IMR-90 (cell line): ENCODE results near the gene FKBP11. TPM values are rescaled to one million over a fixed set of nuclear protein-coding genes. Genes with fewer than 3 reads are reported as not detected.

ENCODE experiments used
- ATAC-seq: fragments of 200-7000 bp; cut with Tn5 transposase; 2 replicates; pipeline ENCODE4 v1.9.1; 2020; ENCODE audit warnings: low read depth, mild to moderate bottlenecking, moderate library complexity
- BruUV-seq: library from RNA; stranded (reverse); fragments of 400-500 nt; replicated peaks from 2 replicates; lab custom pipeline; 2021; lab: Mats Ljungman, UMichigan
- CTCF ChIA-PET: fragments of 300-600 bp; formaldehyde crosslinking; extraction: SDS; loops from one replicate; lab custom pipeline; 2021; ENCODE audit warnings: antibody characterized with exemption; lab: Yijun Ruan, JAX
- POLR2A ChIA-PET: fragments of 300-600 bp; sonication (Branson Sonifier 250); formaldehyde crosslinking; loops from one replicate; lab custom pipeline; 2022; ENCODE audit warnings: antibody characterized with exemption; ENCODE audit not compliant: unreplicated experiment; lab: Charles Lee
- DNase-seq: peaks from one replicate; pipeline ENCODE4 v3.0.0; 2013
- H2AFZ ChIP-seq: replicated peaks from 2 replicates; pipeline ENCODE3; 2013; ENCODE audit warnings: low read length, mild to moderate bottlenecking; ENCODE audit not compliant: poor library complexity
- H2AK5ac ChIP-seq: 2 replicates; pipeline ENCODE4 v1.6.1; 2013; ENCODE audit warnings: low read depth, low read length, inconsistent platforms
- H2AK9ac ChIP-seq: replicated peaks from 2 replicates; pipeline ENCODE3; 2013; ENCODE audit warnings: mild to moderate bottlenecking, low read depth, low read length, moderate library complexity; ENCODE audit not compliant: poor library complexity
- H2BK120ac ChIP-seq: 2 replicates; pipeline ENCODE4 v1.6.1; 2013; ENCODE audit warnings: low read depth, low read length, inconsistent platforms
- H2BK15ac ChIP-seq: 3 replicates; pipeline ENCODE4 v1.6.1; 2013; ENCODE audit warnings: low read depth, low read length, inconsistent platforms
- H2BK20ac ChIP-seq: 2 replicates; pipeline ENCODE4 v1.6.1; 2013; ENCODE audit warnings: low read depth, mild to moderate bottlenecking, inconsistent platforms, low read length, moderate library complexity
- H2BK5ac ChIP-seq: 2 replicates; pipeline ENCODE4 v1.6.1; 2013; ENCODE audit warnings: mild to moderate bottlenecking, low read depth, low read length, inconsistent platforms; ENCODE audit not compliant: poor library complexity, severe bottlenecking
- H3K14ac ChIP-seq: replicated peaks from 2 replicates; pipeline ENCODE4 v1.6.1; 2013; ENCODE audit warnings: low read depth, low read length, inconsistent platforms
- H3K18ac ChIP-seq: 2 replicates; pipeline ENCODE4 v1.6.1; 2013; ENCODE audit warnings: low read depth, low read length, control low read depth
- H3K23ac ChIP-seq: 2 replicates; pipeline ENCODE4 v1.6.1; 2013; ENCODE audit warnings: low read depth, low read length, inconsistent platforms
- H3K27ac ChIP-seq: 2 replicates; pipeline ENCODE4 v1.5.1; 2013; ENCODE audit warnings: mild to moderate bottlenecking, control low read depth, low read length; ENCODE audit not compliant: insufficient read depth
- H3K27me3 ChIP-seq: 2 replicates; pipeline ENCODE4 v1.6.1; 2013; ENCODE audit warnings: low read length; ENCODE audit not compliant: control insufficient read depth, insufficient read depth
- H3K36me3 ChIP-seq: 2 replicates; pipeline ENCODE4 v1.6.1; 2013; ENCODE audit warnings: low read length, mixed read lengths; ENCODE audit not compliant: control insufficient read depth, insufficient read depth
- H3K4ac ChIP-seq: 2 replicates; pipeline ENCODE4 v1.6.1; 2013; ENCODE audit warnings: low read depth, low read length, inconsistent platforms
- H3K4me1 ChIP-seq: 2 replicates; pipeline ENCODE4 v1.6.1; 2013; ENCODE audit warnings: low read length, mixed read lengths; ENCODE audit not compliant: control insufficient read depth, insufficient read depth
- H3K4me2 ChIP-seq: 2 replicates; pipeline ENCODE4 v1.6.1; 2013; ENCODE audit warnings: low read depth, mild to moderate bottlenecking, control low read depth, low read length, moderate library complexity
- H3K4me3 ChIP-seq: 2 replicates; pipeline ENCODE4 v1.5.1; 2013; ENCODE audit warnings: low read depth, mild to moderate bottlenecking, control low read depth, low read length, moderate library complexity; ENCODE audit not compliant: insufficient read depth
- H3K56ac ChIP-seq: 2 replicates; pipeline ENCODE4 v1.6.1; 2013; ENCODE audit warnings: low read length, inconsistent platforms; ENCODE audit not compliant: insufficient read depth; ENCODE audit errors: extremely low read depth
- H3K79me1 ChIP-seq, 2 experiments: 2 replicates each; pipeline ENCODE4 v1.6.1; 2013; ENCODE audit warnings: low read length in 2 of 2, inconsistent platforms in 1 of 2, low read depth in 1 of 2
- H3K9ac ChIP-seq: 2 replicates; pipeline ENCODE4 v1.6.1; 2013; ENCODE audit warnings: low read depth, low read length, control low read depth
- H3K9me1 ChIP-seq: 2 replicates; pipeline ENCODE4 v1.6.1; 2013; ENCODE audit warnings: low read length, inconsistent platforms; ENCODE audit not compliant: insufficient read depth
- H3K9me3 ChIP-seq: 2 replicates; pipeline ENCODE4 v1.6.1; 2013; ENCODE audit warnings: low read length; ENCODE audit not compliant: control insufficient read depth, insufficient read depth
- H4K20me1 ChIP-seq: 2 replicates; pipeline ENCODE4 v1.6.1; 2013; ENCODE audit warnings: low read length, inconsistent platforms; ENCODE audit not compliant: insufficient read depth
- H4K5ac ChIP-seq: 2 replicates; pipeline ENCODE4 v1.6.1; 2013; ENCODE audit warnings: mild to moderate bottlenecking, low read depth, low read length, control low read depth
- H4K8ac ChIP-seq, 2 experiments: 2 replicates each; pipeline ENCODE4 v1.6.1; 2013; ENCODE audit warnings: low read depth in 2 of 2, low read length in 2 of 2, control low read depth in 1 of 2, inconsistent platforms in 1 of 2
- H4K91ac ChIP-seq: 2 replicates; pipeline ENCODE4 v1.6.1; 2013; ENCODE audit warnings: low read depth, low read length, inconsistent platforms; ENCODE audit not compliant: insufficient read depth
- BHLHE40 ChIP-seq: fragments of 150-350 bp; IDR thresholded peaks from 2 replicates; pipeline ENCODE4 v1.6.1; 2016; ENCODE audit warnings: mild to moderate bottlenecking, low read depth, low read length
- CEBPB ChIP-seq: IDR thresholded peaks from 2 replicates; pipeline ENCODE4 v1.6.1; 2012; ENCODE audit warnings: low read depth, low read length, improper control_type of control experiment
- MXI1 ChIP-seq: IDR thresholded peaks from 2 replicates; pipeline ENCODE4 v1.6.1; 2012; ENCODE audit warnings: low read depth, mild to moderate bottlenecking, low read length, moderate library complexity, borderline replicate concordance
- POLR2A ChIP-seq: IDR thresholded peaks from 2 replicates; pipeline ENCODE4 v1.6.1; 2012; ENCODE audit warnings: mild to moderate bottlenecking, low read depth, low read length
- RCOR1 ChIP-seq: IDR thresholded peaks from 2 replicates; pipeline ENCODE4 v1.6.1; 2012; ENCODE audit warnings: mild to moderate bottlenecking, low read length, improper control_type of control experiment; ENCODE audit not compliant: insufficient replicate concordance
- SMC3 ChIP-seq: fragments of 150-350 bp; IDR thresholded peaks from 2 replicates; pipeline ENCODE4 v1.6.1; 2016; ENCODE audit warnings: low read depth, mild to moderate bottlenecking, antibody characterized with exemption, low read length, moderate library complexity
- WGBS, 2 experiments: methylation state at CpG; one replicate each; pipeline versions ENCODE4 v1.1.5 to v1.1.7; 2013; ENCODE audit warnings: missing lambda C conversion rate in 2 of 2; ENCODE audit not compliant: insufficient read length in 1 of 2; ENCODE audit errors: extremely low coverage in 2 of 2; 5-methylcytosine and 5-hydroxymethylcytosine counted together
- dilution Hi-C: fragments of 300-500 bp; cut with HindIII; formaldehyde crosslinking; loops from one replicate; pipeline ENCODE4 v1.14.3; 2018; ENCODE audit warnings: low sequenced_read_pairs; ENCODE audit not compliant: unreplicated experiment
- in situ Hi-C: fragments of 300-500 bp; cut with MboI; formaldehyde crosslinking; loops from 3 replicates; pipeline ENCODE4 v1.14.3; 2019; ENCODE audit warnings: low sequenced_read_pairs, inconsistent platforms, mixed read lengths
- intact Hi-C: fragments of 100-400 bp; cut with micrococcal nuclease; formaldehyde crosslinking; loops from 2 replicates; pipeline ENCODE4 v1.10.0; 2022
- polyA plus RNA-seq, 3 experiments: library from polyadenylated mRNA; depleted of rRNA; stranded (reverse); fragments of >200 nt; gene quantifications; 2 replicates each; pipeline ENCODE4 v1.2.3, GENCODE V29; 2012; ENCODE audit warnings: low replicate concordance in 1 of 3
- total RNA-seq: library from RNA; depleted of rRNA; stranded (reverse); fragments of >200 nt; gene quantifications from 2 replicates; pipeline ENCODE4 v1.2.3, GENCODE V29; 2012
- TF ChIP-seq, protein P1 (sequence below): fragments of 150-350 bp; IDR thresholded peaks from 2 replicates; pipeline ENCODE4 v1.6.1; 2016; ENCODE audit warnings: low read depth, mild to moderate bottlenecking, low read length, moderate library complexity, borderline replicate concordance
- TF ChIP-seq, protein P2 (sequence below): fragments of 150-350 bp; IDR thresholded peaks from 2 replicates; pipeline ENCODE4 v1.6.1; 2017; ENCODE audit warnings: mild to moderate bottlenecking, antibody characterized with exemption, low read length, low read depth
- TF ChIP-seq, protein P3 (sequence below): conservative IDR thresholded peaks from 2 replicates; pipeline ENCODE4 v1.5.1; 2012; ENCODE audit warnings: mild to moderate bottlenecking, low read depth, low read length, improper control_type of control experiment

FKBP11 gene
- total and polyA plus RNA-seq, 2 of the 4 experiments (the other 2 are of a cell fraction), result 5.0 to 40.0 TPM

DNA sequence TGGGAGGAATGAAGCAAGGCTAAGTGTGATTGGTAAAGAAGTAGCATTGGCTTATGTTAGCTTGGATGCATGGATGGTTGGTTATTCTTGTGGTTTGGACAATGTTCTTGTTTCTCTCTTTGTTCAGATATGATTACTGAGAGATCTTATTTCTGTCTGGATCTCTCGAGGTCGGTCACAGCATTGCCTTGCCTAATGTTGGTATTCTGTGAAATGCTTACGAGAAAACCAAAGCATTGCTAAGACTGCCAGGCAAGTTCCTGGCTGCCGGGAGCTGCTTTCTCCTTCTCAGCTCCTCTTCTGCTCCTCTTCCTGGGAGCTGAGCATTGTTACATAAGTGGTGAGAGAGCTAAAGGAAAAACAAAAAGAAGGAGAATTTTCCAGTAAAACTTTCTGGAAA is 52.2 kb downstream of the FKBP11 start:
- H3K14ac ChIP-seq, result no peak overlapping the region
- WGBS, 2 experiments, result no CpG with 5 or more reads among the region's 4 CpGs
- H3K56ac ChIP-seq, result no peak overlapping the region
- H2BK5ac ChIP-seq, result no peak overlapping the region
- H3K18ac ChIP-seq, result no peak overlapping the region
- H3K4me2 ChIP-seq, result no peak overlapping the region
- H2AK9ac ChIP-seq, result no peak overlapping the region
- ChIA-PET POLR2A (no interaction called here), CTCF (interaction anchor here (0.5 to 2.2 kb wide), 4 partner anchors 18 to 35 kb away, joined by 3 to 7 read pairs (median 6); no protein-coding TSS in a partner anchor)
- no peaks in the 10 kb centered on the region for H3K4me1 ChIP-seq
- H2AK5ac ChIP-seq, result no peak overlapping the region
- no peak overlapping the region for H3K4me3 ChIP-seq
- TF ChIP-seq, protein P1, sequence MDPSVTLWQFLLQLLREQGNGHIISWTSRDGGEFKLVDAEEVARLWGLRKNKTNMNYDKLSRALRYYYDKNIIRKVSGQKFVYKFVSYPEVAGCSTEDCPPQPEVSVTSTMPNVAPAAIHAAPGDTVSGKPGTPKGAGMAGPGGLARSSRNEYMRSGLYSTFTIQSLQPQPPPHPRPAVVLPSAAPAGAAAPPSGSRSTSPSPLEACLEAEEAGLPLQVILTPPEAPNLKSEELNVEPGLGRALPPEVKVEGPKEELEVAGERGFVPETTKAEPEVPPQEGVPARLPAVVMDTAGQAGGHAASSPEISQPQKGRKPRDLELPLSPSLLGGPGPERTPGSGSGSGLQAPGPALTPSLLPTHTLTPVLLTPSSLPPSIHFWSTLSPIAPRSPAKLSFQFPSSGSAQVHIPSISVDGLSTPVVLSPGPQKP, result no peak
- TF ChIP-seq, protein P2, sequence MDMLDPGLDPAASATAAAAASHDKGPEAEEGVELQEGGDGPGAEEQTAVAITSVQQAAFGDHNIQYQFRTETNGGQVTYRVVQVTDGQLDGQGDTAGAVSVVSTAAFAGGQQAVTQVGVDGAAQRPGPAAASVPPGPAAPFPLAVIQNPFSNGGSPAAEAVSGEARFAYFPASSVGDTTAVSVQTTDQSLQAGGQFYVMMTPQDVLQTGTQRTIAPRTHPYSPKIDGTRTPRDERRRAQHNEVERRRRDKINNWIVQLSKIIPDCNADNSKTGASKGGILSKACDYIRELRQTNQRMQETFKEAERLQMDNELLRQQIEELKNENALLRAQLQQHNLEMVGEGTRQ, result no peak
- no peak for TF ChIP-seq SMC3
- TF ChIP-seq MXI1, result no peak
- TF ChIP-seq BHLHE40, result no peak
- no peak for TF ChIP-seq CEBPB
- TF ChIP-seq, protein P3, sequence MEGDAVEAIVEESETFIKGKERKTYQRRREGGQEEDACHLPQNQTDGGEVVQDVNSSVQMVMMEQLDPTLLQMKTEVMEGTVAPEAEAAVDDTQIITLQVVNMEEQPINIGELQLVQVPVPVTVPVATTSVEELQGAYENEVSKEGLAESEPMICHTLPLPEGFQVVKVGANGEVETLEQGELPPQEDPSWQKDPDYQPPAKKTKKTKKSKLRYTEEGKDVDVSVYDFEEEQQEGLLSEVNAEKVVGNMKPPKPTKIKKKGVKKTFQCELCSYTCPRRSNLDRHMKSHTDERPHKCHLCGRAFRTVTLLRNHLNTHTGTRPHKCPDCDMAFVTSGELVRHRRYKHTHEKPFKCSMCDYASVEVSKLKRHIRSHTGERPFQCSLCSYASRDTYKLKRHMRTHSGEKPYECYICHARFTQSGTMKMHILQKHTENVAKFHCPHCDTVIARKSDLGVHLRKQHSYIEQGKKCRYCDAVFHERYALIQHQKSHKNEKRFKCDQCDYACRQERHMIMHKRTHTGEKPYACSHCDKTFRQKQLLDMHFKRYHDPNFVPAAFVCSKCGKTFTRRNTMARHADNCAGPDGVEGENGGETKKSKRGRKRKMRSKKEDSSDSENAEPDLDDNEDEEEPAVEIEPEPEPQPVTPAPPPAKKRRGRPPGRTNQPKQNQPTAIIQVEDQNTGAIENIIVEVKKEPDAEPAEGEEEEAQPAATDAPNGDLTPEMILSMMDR, result no peak
- TF ChIP-seq POLR2A, result no peak
- no peak for TF ChIP-seq RCOR1
- H2BK15ac ChIP-seq, result no peak overlapping the region
- no peak overlapping the region for H4K8ac ChIP-seq
- H3K9me3 ChIP-seq, result no peaks in the 10 kb centered on the region
- no peak overlapping the region for H4K5ac ChIP-seq
- no peak overlapping the region for H2BK120ac ChIP-seq
- H3K36me3 ChIP-seq, result no peaks in the 10 kb centered on the region
- no peak overlapping the region for H3K4ac ChIP-seq
- no peaks in the 10 kb centered on the region for H3K9me1 ChIP-seq
- dilution Hi-C loops, result no loop called here
- ATAC-seq, result no peak
- no peak overlapping the region for H2AFZ ChIP-seq
- H3K27me3 ChIP-seq, result peaks cover 15% of the 10 kb centered on the region
- no peak overlapping the region for H3K9ac ChIP-seq
- in situ Hi-C loops, result no loop called here
- no peaks in the 10 kb centered on the region for H3K79me1 ChIP-seq
- H4K91ac ChIP-seq, result no peak overlapping the region
- no peak overlapping the region for H2BK20ac ChIP-seq
- H3K27ac ChIP-seq, result no peak overlapping the region
- no peak overlapping the region for H3K23ac ChIP-seq
- no peaks in the 10 kb centered on the region for H4K20me1 ChIP-seq
- intact Hi-C loops, result no loop called here
- DNase-seq, result no peak
- no TSS peak for BruUV-seq
